Astrocyte (in vitro differentiated cells and primary cell): ENCODE data around the gene ACOT7.

Source experiments
- CTCF ChIP-seq: IDR thresholded peaks from 2 replicates; pipeline ENCODE4 v1.5.1; 2011; ENCODE audit warnings: low read depth, mild to moderate bottlenecking, inconsistent platforms, low read length, moderate library complexity; ENCODE audit not compliant: insufficient read depth
- EZH2 ChIP-seq: IDR thresholded peaks from 2 replicates; pipeline ENCODE4 v1.6.1; 2012; ENCODE audit warnings: mild to moderate bottlenecking, low read length, inconsistent platforms; ENCODE audit not compliant: insufficient read depth

- no peak for TF ChIP-seq CTCF
- no peak for TF ChIP-seq EZH2
Measured at GRCh38 chr1:6260433-6260934, 133.1 kb downstream of the ACOT7 start.
